Activated CD4-positive, CD25-positive, alpha-beta regulatory T cell treated with anti-CD3 and anti-CD28 coated beads, Interleukin-2, amount 50 U/mL, for 16 hours (primary cell): ENCODE measurements around the gene FAAP20.

ENCODE experiments used
- DNase-seq: peaks from one replicate; pipeline ENCODE4 v3.0.0-alpha.2; 2020; ENCODE audit warnings: low read depth, low spot score

Gene FAAP20

GRCh38 chr1:2178875-2179274 lies 15.7 kb downstream of the FAAP20 start:
- no peak for DNase-seq

GRCh38 chr1:2177946-2178538 lies 16.5 kb downstream of the FAAP20 start:
- DNase-seq: no peak

- no peak for DNase-seq
These were observed 17.0 kb downstream of the FAAP20 start for GRCh38 chr1:2177541-2177940.

GRCh38 chr1:2176615-2177014 lies 18.0 kb downstream of the FAAP20 start:
- no peak for DNase-seq

GRCh38 chr1:2175681-2176454 lies 18.7 kb downstream of the FAAP20 start:
- DNase-seq: no peak

GRCh38 chr1:2175055-2175414 lies 19.5 kb downstream of the FAAP20 start:
- DNase-seq: no peak

GRCh38 chr1:2174348-2175054 lies 20.1 kb downstream of the FAAP20 start:
- DNase-seq: no peak

- no peak for DNase-seq
These were observed 20.8 kb downstream of the FAAP20 start for GRCh38 chr1:2173546-2174347.

- DNase-seq: no peak
These were observed 21.9 kb downstream of the FAAP20 start for GRCh38 chr1:2172551-2173146.

GRCh38 chr1:2172012-2172411 lies 22.6 kb downstream of the FAAP20 start:
- no peak for DNase-seq

- no peak for DNase-seq
These were observed 24.4 kb downstream of the FAAP20 start for GRCh38 chr1:2170211-2170610.

GRCh38 chr1:2169200-2169836 lies 25.3 kb downstream of the FAAP20 start:
- DNase-seq: no peak

GRCh38 chr1:2168535-2168934 lies 26.0 kb downstream of the FAAP20 start:
- DNase-seq: no peak

GRCh38 chr1:2168090-2168489 lies 26.5 kb downstream of the FAAP20 start:
- no peak for DNase-seq

- no peak for DNase-seq
These were observed 27.9 kb downstream of the FAAP20 start for GRCh38 chr1:2166695-2167094.

- DNase-seq: no peak
These were observed 28.3 kb downstream of the FAAP20 start for GRCh38 chr1:2166254-2166653.

GRCh38 chr1:2165646-2166045 lies 28.9 kb downstream of the FAAP20 start:
- no peak for DNase-seq

GRCh38 chr1:2163205-2163604 lies 31.4 kb downstream of the FAAP20 start:
- no peak for DNase-seq

GRCh38 chr1:2160451-2161300 lies 33.9 kb downstream of the FAAP20 start:
- no peak for DNase-seq

- DNase-seq: no peak
These were observed 35.4 kb downstream of the FAAP20 start for GRCh38 chr1:2159124-2159523.
